NCI-H2081 (cell line): Measurements from ENCODE around the gene USP38.
"Not testable (repeated sequence)": the region's sequence is repeated elsewhere in the genome, so short reads cannot be mapped to it uniquely, and the experiment has no call there.

ENCODE experiments used
- DNase-seq, 2 experiments: peaks; one replicate each; lab custom pipeline; 2025; lab: John Stamatoyannopoulos, UW

The USP38 gene

GRCh38 chr4:143215873-143216272, 31.2 kb downstream of the USP38 start:
- no peak for DNase-seq

GRCh38 chr4:143224255-143224654, 39.5 kb downstream of the USP38 start:
- no peak for DNase-seq

GRCh38 chr4:143225167-143225566, 40.5 kb downstream of the USP38 start:
- no peak for DNase-seq

- no peak for DNase-seq
Measured at GRCh38 chr4:143230683-143231082, 46.0 kb downstream of the USP38 start.

GRCh38 chr4:143232277-143232676, 47.6 kb downstream of the USP38 start:
- no peak for DNase-seq

GRCh38 chr4:143234153-143234552, 49.4 kb downstream of the USP38 start:
- no peak for DNase-seq

- not testable (repeated sequence) for DNase-seq
Measured at GRCh38 chr4:143237195-143237594, 52.5 kb downstream of the USP38 start.

- DNase-seq: no peak
Measured at GRCh38 chr4:143240939-143241679, 56.4 kb downstream of the USP38 start.

- no peak for DNase-seq
Measured at GRCh38 chr4:143241892-143242291, 57.2 kb downstream of the USP38 start.

GRCh38 chr4:143243041-143243440, 58.3 kb downstream of the USP38 start:
- no peak for DNase-seq

GRCh38 chr4:143246977-143247376, 62.3 kb downstream of the USP38 start:
- DNase-seq: no peak

- no peak for DNase-seq
Measured at GRCh38 chr4:143247866-143248265, 63.1 kb downstream of the USP38 start.

- no peak for DNase-seq
Measured at GRCh38 chr4:143248827-143249226, 64.1 kb downstream of the USP38 start.

GRCh38 chr4:143250617-143251016, 65.9 kb downstream of the USP38 start:
- no peak for DNase-seq

- no peak for DNase-seq
Measured at GRCh38 chr4:143251348-143251747, 66.6 kb downstream of the USP38 start.

GRCh38 chr4:143251779-143252178, 67.1 kb downstream of the USP38 start:
- DNase-seq: no peak

- no peak for DNase-seq
Measured at GRCh38 chr4:143252478-143252877, 67.8 kb downstream of the USP38 start.

- no peak for DNase-seq
Measured at GRCh38 chr4:143253166-143253565, 68.4 kb downstream of the USP38 start.

GRCh38 chr4:143254491-143255226, 69.9 kb downstream of the USP38 start:
- DNase-seq: no peak

- DNase-seq: no peak
Measured at GRCh38 chr4:143256456-143256855, 71.7 kb downstream of the USP38 start.

GRCh38 chr4:143257356-143257755, 72.6 kb downstream of the USP38 start:
- no peak for DNase-seq

GRCh38 chr4:143260750-143261149, 76.0 kb downstream of the USP38 start:
- no peak for DNase-seq

- DNase-seq: no peak
Measured at GRCh38 chr4:143262838-143263237, 78.1 kb downstream of the USP38 start.

GRCh38 chr4:143267690-143268089, 83.0 kb downstream of the USP38 start:
- DNase-seq: not testable (repeated sequence)
